Measurements from ENCODE around the gene FMN1.

FMN1 gene

GRCh38 chr15:33044598-33044997 is 149.9 kb downstream of the FMN1 start:
- no peak for DNase-seq

GRCh38 chr15:33043636-33044035 is 150.9 kb downstream of the FMN1 start:
- DNase-seq, result no peak

GRCh38 chr15:33040496-33040895 is 154.0 kb downstream of the FMN1 start:
- DNase-seq, result no peak

- no peak for DNase-seq
These were observed 159.9 kb downstream of the FMN1 start for GRCh38 chr15:33034588-33034987.

- DNase-seq, result no peak
These were observed 162.5 kb downstream of the FMN1 start for GRCh38 chr15:33032053-33032452.

- no peak for DNase-seq
These were observed 163.1 kb downstream of the FMN1 start for GRCh38 chr15:33031324-33031821.

- DNase-seq, result no peak
These were observed 164.2 kb downstream of the FMN1 start for GRCh38 chr15:33030315-33030714.

GRCh38 chr15:33029109-33029652 is 165.3 kb downstream of the FMN1 start:
- no peak for DNase-seq

- no peak for DNase-seq
These were observed 166.0 kb downstream of the FMN1 start for GRCh38 chr15:33028495-33028894.

- DNase-seq, result no peak
These were observed 167.0 kb downstream of the FMN1 start for GRCh38 chr15:33027306-33028035.

- no peak for DNase-seq
These were observed 167.9 kb downstream of the FMN1 start for GRCh38 chr15:33026614-33027013.

- DNase-seq, result peak; percentile 86
These were observed 171.9 kb downstream of the FMN1 start for GRCh38 chr15:33022629-33023028.

- no peak for DNase-seq
These were observed 172.6 kb downstream of the FMN1 start for GRCh38 chr15:33021806-33022389.

- DNase-seq, result no peak
These were observed 175.0 kb downstream of the FMN1 start for GRCh38 chr15:33019354-33019981.

GRCh38 chr15:33016405-33017024 is 178.0 kb downstream of the FMN1 start:
- DNase-seq, result no peak

- no peak for DNase-seq
These were observed 179.9 kb downstream of the FMN1 start for GRCh38 chr15:33014586-33014985.

GRCh38 chr15:33013827-33014445 is 180.6 kb downstream of the FMN1 start:
- no peak for DNase-seq

GRCh38 chr15:33011976-33012375 is 182.5 kb downstream of the FMN1 start:
- no peak for DNase-seq

GRCh38 chr15:33009603-33010002 is 184.9 kb downstream of the FMN1 start:
- DNase-seq, result no peak

- DNase-seq, result no peak
These were observed 185.5 kb downstream of the FMN1 start for GRCh38 chr15:33009026-33009425.

- no peak for DNase-seq
These were observed 186.1 kb downstream of the FMN1 start for GRCh38 chr15:33008284-33008995.

GRCh38 chr15:33007303-33007855 is 187.1 kb downstream of the FMN1 start:
- DNase-seq, result no peak

All from right hindlimb (tissue), 1 donor.